HG03520 (cell line): ENCODE results near the gene SLC17A8.
"Not testable (repeated sequence)": the region's sequence is repeated elsewhere in the genome, so short reads cannot be mapped to it uniquely, and the experiment has no call there.

Experiments used
- ATAC-seq: cut with Tn5 transposase; IDR thresholded peaks from one replicate; pipeline ENCODE4 v1.9.1; 2021; ENCODE audit warnings: mild to moderate bottlenecking, moderate library complexity; ENCODE audit not compliant: unreplicated experiment

The SLC17A8 gene

GRCh38 chr12:100422646-100423045 is 65.8 kb downstream of the SLC17A8 start:
- no peak for ATAC-seq

- ATAC-seq: no peak
These were observed 69.3 kb downstream of the SLC17A8 start for GRCh38 chr12:100426145-100426544.

DNA sequence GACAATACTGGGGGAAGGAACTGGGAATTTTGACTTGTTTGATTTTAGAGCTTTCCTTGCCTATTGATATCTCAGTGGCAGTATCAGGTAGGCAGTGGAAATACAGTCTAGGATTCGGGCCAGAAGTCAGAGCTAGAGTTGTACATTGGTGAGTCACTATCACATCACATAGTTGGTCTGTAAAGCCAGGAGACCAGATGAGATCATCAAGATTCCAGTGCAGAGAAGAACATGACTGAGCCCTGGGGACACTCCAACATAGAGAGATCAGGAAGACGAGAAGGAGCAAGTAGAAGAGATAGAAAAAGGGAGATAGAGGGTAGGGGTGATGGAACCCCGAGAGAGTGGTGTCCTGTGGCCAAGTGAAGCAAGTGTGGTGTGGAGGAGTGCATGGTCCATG is 70.2 kb downstream of the SLC17A8 start:
- no peak for ATAC-seq

DNA sequence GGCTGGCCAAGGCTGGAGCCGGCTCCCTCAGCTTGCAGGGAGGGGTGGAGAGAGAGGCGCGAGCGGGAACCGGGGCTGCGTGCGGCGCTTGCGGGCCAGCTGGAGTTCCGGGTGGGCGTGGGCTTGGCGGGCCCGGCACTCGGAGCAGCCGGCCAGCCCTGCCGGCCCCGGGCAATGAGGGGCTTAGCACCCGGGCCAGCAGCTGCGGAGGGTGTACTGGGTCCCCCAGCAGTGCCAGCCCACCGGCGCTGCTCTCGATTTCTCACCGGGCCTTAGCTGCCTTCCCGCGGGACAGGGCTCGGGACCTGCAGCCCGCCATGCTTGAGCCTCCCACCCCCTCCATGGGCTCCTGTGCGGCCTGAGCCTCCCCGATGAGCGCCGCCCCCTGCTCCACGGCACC is 73.4 kb downstream of the SLC17A8 start:
- not testable (repeated sequence) for ATAC-seq

DNA sequence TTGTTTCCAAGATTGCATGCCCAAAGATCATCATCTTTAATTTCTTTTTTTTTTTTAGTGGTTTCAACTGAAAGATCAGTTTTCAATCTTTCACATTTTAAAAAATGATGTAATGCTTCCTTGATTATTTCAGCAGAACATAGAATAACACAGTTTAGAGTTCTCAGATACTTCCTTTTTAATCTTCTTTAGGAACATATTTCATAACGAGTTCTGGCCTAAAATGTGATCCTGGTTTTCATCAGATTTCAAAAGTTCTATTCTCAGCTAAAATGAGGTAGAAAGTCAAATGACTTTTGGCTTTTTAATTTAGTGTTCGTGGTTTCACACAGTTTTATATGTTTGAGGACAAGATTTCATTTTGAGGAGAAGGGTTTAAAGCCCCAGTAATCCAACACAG is 76.8 kb downstream of the SLC17A8 start:
- no peak for ATAC-seq

DNA sequence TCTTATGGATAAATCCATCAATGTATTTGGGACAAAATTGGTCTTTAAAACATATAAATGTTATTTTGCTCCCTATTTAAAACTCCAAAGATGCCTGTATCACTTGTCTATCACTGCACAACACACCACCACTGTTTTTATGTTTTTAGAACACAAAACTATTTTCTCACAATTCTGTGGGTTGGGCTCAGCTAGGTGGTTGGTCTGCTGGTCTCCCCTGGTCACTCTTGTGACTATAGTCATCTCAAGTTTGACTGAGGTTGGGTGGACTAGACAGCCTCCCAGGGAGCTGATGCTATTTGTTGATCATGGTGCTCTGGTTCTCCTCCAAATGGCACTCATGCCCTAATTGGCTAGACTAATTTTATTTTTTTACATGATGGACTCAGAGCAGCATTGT is 77.3 kb downstream of the SLC17A8 start:
- ATAC-seq: no peak

GRCh38 chr12:100435957-100436356 is 79.1 kb downstream of the SLC17A8 start:
- ATAC-seq: no peak

GRCh38 chr12:100437038-100437841 is 80.4 kb downstream of the SLC17A8 start:
- ATAC-seq: no peak

DNA sequence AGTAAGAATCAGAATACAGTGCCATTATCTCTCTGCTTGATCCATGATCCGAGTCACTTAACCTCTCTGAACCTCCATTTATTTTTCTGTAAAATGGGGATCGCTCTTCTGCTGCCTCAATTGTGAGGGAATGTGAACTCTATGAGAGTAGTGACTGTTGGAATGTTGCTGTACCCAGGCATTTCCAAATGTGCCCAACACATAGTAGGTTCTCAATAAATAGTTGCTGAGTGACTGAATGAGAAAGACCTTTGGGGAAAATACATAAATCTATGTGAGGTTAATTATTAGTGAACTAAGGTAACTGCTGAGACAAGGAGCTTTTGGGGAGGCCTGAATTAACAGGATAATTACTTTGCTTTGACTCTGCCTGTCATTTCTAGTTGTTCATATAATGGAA is 82.9 kb downstream of the SLC17A8 start:
- no peak for ATAC-seq

DNA sequence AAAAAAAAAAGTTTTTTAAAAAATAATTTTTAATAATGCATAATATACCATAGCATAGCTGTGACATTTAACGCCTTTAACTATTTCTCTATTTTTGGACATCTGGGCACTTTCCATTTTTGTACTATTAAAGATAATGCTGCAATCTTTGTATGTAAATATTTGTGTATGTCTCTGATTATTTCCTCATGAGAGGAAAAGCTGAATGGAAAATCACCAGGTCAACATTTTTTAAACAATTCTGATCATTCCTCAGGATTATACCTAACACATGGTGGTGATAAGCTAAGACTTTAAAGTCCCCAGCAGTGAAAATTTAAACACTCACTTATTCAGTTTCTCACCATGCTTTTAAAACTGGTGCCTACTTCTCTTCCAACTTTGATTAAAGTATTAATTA is 85.5 kb downstream of the SLC17A8 start:
- no peak for ATAC-seq

- no peak for ATAC-seq
These were observed 86.6 kb downstream of the SLC17A8 start for GRCh38 chr12:100443434-100443833.

GRCh38 chr12:100445081-100445481 is 88.2 kb downstream of the SLC17A8 start:
- ATAC-seq: no peak

DNA sequence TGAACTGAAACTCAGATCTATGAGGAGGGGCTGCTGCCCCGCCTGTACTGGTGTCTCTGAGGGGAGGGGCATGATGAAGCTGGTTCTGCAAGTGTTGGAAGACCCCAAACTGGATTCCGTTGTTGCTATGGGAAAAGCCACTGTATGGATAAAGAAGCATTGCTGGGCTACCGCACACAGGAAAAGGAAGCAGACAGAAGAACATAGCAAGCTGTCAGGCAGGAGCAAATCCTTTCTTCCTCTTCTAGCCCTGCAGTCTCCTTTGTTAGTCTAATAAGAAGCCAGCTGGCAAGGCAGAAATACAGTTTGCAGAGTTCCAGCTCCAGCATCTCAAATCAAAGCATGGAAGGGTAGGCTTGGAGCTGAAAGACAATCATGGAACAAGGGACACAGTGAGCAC is 90.5 kb downstream of the SLC17A8 start:
- ATAC-seq: no peak

- no peak for ATAC-seq
These were observed 91.8 kb downstream of the SLC17A8 start for GRCh38 chr12:100448656-100449055.

GRCh38 chr12:100450735-100451134 is 93.9 kb downstream of the SLC17A8 start:
- no peak for ATAC-seq

- no peak for ATAC-seq
These were observed 97.1 kb downstream of the SLC17A8 start for GRCh38 chr12:100453951-100454350.

GRCh38 chr12:100455896-100456295 is 99.0 kb downstream of the SLC17A8 start:
- ATAC-seq: no peak

GRCh38 chr12:100458191-100458590 is 101.3 kb downstream of the SLC17A8 start:
- ATAC-seq: no peak

GRCh38 chr12:100460702-100461101 is 103.8 kb downstream of the SLC17A8 start:
- no peak for ATAC-seq

DNA sequence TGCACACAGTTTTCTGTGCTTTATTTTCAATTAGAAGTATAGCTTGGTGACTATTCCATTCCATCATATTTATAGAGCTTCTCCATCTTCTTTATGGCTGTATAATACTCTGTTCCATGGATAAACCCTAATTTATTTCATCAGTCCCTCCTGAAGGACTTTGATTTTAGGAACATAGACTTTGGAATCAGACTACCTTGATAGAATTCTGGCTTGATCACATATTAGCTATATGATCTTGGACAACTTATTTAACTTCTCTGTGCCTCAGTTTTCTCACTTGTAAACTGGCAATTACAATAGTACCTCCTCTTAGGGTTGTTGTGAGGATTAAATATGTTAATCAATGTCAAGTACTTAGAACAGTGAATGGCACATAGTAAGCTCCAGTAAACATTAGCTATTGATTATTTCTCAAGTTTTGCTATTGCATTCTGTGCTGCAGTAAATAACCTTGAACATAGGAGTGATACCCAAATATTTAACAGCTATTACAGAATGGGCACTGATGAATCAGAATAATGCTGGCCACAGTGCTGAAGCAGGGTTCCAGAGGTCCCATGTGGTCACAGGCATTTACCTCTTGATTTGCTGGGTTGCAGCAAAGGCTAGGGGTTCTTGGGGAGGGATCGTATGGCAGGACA is 104.6 kb downstream of the SLC17A8 start:
- no peak for ATAC-seq

- ATAC-seq: no peak
These were observed 106.8 kb downstream of the SLC17A8 start for GRCh38 chr12:100463661-100464060.

DNA sequence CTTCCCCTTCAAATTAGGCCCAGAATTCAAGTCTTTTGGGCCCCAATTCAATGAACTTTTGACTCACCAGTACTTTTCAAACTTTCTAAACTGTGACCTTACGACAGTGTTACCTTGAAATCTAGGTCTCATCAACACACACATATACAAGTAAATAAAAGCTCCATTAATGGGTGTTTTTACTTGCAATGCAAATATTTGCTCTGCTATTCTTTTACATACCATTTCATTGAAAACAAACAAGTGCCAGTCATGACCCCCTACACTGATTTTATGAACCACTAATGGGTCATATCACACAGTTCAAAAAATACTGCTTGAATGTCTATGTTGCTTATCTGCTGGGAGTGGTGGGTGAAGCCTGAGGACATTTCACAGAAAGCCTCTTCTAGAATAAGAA is 107.7 kb downstream of the SLC17A8 start:
- no peak for ATAC-seq

GRCh38 chr12:100468126-100468525 is 111.3 kb downstream of the SLC17A8 start:
- ATAC-seq: no peak
